ENCODE measurements around the gene PSMD3. TPM values are rescaled to one million over a fixed set of nuclear protein-coding genes. Genes with fewer than 3 reads are reported as not detected.
A peak's percentile ranks its signal among the peaks of the same experiment; 100 is the strongest.

The PSMD3 gene
- 10 to 100 TPM; 48.2 to 88.4 (median 75.8) TPM for total RNA-seq
- 10 to 100 TPM; 63.9 to 70.1 TPM for polyA plus RNA-seq
- long read RNA-seq, donor 1, transcript PSMD3-201 (12 exons, 2,158 nt), result major isoform, 212 of 279 reads
- long read RNA-seq, donor 1, partial matches to known transcripts, result 42 of 279 reads
- long read RNA-seq, donor 1, other reads (novel, unspliced or antisense), result 25 of 279 reads
- long read RNA-seq, donor 2, transcript PSMD3-201 (12 exons, 2,158 nt), result major isoform, 32 of 83 reads
- long read RNA-seq, donor 2, partial matches to known transcripts, result 51 of 83 reads
- long read RNA-seq, donor 2, other reads (novel, unspliced or antisense), result 0 of 83 reads
- long read RNA-seq, donor 3, transcript PSMD3-201 (12 exons, 2,158 nt), result major isoform, 96 of 142 reads
- long read RNA-seq, donor 3, partial matches to known transcripts, result 22 of 142 reads
- long read RNA-seq, donor 3, other reads (novel, unspliced or antisense), result 24 of 142 reads

DNA sequence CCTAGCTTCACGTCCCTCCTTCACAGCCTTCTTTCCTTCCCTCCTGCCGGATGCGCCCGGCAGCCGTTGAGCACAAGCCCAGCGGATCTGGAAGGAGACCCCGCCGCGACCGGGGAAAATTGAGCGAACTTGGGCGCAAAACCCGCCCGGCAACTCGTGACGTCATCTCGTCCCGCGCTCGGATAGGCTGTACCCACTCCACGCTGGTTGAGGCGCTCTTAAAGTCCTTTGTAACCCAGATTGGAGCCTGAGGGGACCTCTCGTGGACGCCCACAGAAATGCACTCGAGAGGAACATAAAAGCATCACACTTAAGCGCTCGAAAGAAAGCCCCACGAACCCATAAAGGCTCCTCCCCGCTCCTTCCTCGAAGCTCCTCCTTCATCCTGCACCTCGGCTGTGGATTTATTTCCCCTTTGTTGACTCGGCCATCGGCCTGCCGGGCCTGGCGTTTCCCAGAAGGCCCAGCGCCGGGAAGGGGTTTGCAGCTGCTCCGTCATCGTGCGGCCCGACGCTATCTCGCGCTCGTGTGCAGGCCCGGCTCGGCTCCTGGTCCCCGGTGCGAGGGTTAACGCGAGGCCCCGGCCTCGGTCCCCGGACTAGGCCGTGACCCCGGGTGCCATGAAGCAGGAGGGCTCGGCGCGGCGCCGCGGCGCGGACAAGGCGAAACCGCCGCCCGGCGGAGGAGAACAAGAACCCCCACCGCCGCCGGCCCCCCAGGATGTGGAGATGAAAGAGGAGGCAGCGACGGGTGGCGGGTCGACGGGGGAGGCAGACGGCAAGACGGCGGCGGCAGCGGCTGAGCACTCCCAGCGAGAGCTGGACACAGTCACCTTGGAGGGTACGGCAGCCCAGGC, at the start of gene PSMD3:
PSMD3 (plus strand) TSS at position 457 of the 856 bp plus-strand sequence; CDS start at position 621, 164 bp downstream.
- Histone ChIP-seq H3K27me3 (no peaks in the 10 kb centered on the region), H3K9me3 (no peaks in the 10 kb centered on the region), H3K4me3 (peak within 1 kb of the TSS; percentile 80), H3K4me1 (ENCODE audit: insufficient read depth) (peaks cover 1% of the 10 kb centered on the region), H3K36me3 (no peaks in the 10 kb centered on the region), H3K27ac (peak within 1 kb of the TSS; percentile 42 to 65)
- WGBS, 3 donors, result 0% methylated on average over 83 to 84 of the region's 84 CpGs
- intact Hi-C loops (cut with DNase I), result no loop called here
- TF ChIP-seq POLR2A (IDR thresholded peaks at IDR 0.05) (peak; percentile 93), CTCF (IDR thresholded peaks at IDR 0.05) (peak; percentile 75 to 96 (median 91)), EP300 (IDR thresholded peaks at IDR 0.05) (no peak)
- peak; percentile 96 to 99 (median 98) for DNase-seq

GRCh38 chr17:39933912-39934311, 46.7 kb upstream of the PSMD3 start:
- no peak overlapping the region for H3K4me3 ChIP-seq
- TF ChIP-seq POLR2A (IDR thresholded peaks at IDR 0.05) (no peak), EP300 (IDR thresholded peaks at IDR 0.05) (no peak), CTCF (IDR thresholded peaks at IDR 0.05) (no peak)
- no peaks in the 10 kb centered on the region for H3K9me3 ChIP-seq
- H3K36me3 ChIP-seq, result no peaks in the 10 kb centered on the region
- 65 to 76% (median 74%) methylated on average over 5 of the region's 5 CpGs for WGBS, 3 donors
- intact Hi-C loops (cut with DNase I), result no loop called here
- DNase-seq, result no peak
- no peaks in the 10 kb centered on the region for H3K4me1 ChIP-seq (ENCODE audit: insufficient read depth)
- H3K27me3 ChIP-seq, result no peaks in the 10 kb centered on the region
- H3K27ac ChIP-seq, result no peak overlapping the region

DNA sequence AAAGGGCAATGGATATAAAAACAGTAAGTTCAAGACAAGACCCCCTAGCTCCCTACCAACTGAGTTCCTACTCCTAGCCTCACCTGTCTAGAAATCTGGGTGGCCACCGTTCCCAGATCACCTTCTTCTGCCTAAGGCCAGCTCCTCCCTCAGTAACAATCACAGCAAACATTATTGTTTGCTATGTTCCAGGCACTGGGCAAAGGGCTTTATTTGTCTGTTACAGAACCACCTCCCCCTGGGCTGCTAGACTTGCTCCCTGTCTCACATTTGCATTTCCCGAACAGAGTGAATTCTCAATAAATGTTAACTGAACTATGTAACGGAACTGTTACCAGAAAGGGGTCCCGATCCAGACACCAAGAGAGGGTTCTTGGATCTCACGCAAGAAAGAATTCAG, 46.3 kb upstream of the PSMD3 start:
- Histone ChIP-seq H3K36me3 (no peaks in the 10 kb centered on the region), H3K9me3 (no peaks in the 10 kb centered on the region), H3K4me3 (no peak overlapping the region), H3K27ac (no peak overlapping the region), H3K4me1 (ENCODE audit: insufficient read depth) (no peaks in the 10 kb centered on the region), H3K27me3 (no peaks in the 10 kb centered on the region)
- TF ChIP-seq CTCF (IDR thresholded peaks at IDR 0.05) (no peak), POLR2A (IDR thresholded peaks at IDR 0.05) (no peak), EP300 (IDR thresholded peaks at IDR 0.05) (no peak)
- WGBS, 3 donors, result 71 to 83% (median 77%) methylated on average over 5 of the region's 5 CpGs
- intact Hi-C loops (cut with DNase I), result no loop called here
- no peak for DNase-seq

DNA sequence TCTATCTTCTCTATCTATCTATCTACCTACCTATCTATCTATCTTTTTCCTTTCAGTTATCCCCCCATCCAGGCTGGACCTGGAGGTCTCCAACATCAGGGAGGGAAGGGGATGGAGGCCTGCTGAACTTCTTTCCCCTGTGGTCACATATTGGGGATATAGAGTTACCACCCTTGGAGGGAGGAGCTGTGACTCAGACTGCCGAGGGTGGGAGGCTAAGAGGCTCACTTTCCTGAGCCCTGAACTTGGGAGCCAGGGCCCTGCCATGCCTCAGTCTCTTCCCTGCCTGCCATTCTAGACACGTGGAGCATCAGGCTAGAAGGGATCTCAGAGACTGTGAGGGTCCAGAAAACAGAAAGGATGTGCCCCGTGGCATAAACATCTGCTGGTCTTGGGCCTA, 44.7 kb upstream of the PSMD3 start:
- Histone ChIP-seq H3K4me1 (ENCODE audit: insufficient read depth) (no peaks in the 10 kb centered on the region), H3K4me3 (no peak overlapping the region), H3K27ac (no peak overlapping the region), H3K27me3 (no peaks in the 10 kb centered on the region), H3K36me3 (no peaks in the 10 kb centered on the region), H3K9me3 (no peaks in the 10 kb centered on the region)
- 54 to 65% (median 60%) methylated on average over 3 of the region's 3 CpGs for whole genome bisulfite sequencing, 3 donors
- intact Hi-C loops (cut with DNase I), result no loop called here
- TF ChIP-seq EP300 (IDR thresholded peaks at IDR 0.05) (no peak), POLR2A (IDR thresholded peaks at IDR 0.05) (no peak), CTCF (IDR thresholded peaks at IDR 0.05) (no peak)
- no peak for DNase-seq
